Mucosa of rectum (tissue), 2 donors: ENCODE measurements around the gene MPC2.

Source experiments
- H3K27ac ChIP-seq, 2 donors: one replicate each; pipeline ENCODE4 v1.7.0; 2013; ENCODE audit warnings: inconsistent platforms in 2 of 2, low read depth in 2 of 2, low read length in 2 of 2
- H3K27me3 ChIP-seq, 2 donors: one replicate each; pipeline ENCODE4 v1.7.0; 2013; ENCODE audit warnings: low read length in 2 of 2; ENCODE audit not compliant: control insufficient read depth in 2 of 2, insufficient read depth in 2 of 2
- H3K36me3 ChIP-seq, 2 donors: one replicate each; pipeline ENCODE4 v1.7.0; 2013; ENCODE audit warnings: low read length in 2 of 2; ENCODE audit not compliant: control insufficient read depth in 2 of 2, insufficient read depth in 2 of 2
- H3K4me1 ChIP-seq, 2 donors: one replicate each; pipeline ENCODE4 v1.7.0; 2013; ENCODE audit warnings: low read length in 2 of 2, mild to moderate bottlenecking in 1 of 2; ENCODE audit not compliant: control insufficient read depth in 2 of 2, insufficient read depth in 2 of 2
- H3K4me3 ChIP-seq, 2 donors: one replicate each; pipeline ENCODE4 v1.7.0; 2013; ENCODE audit warnings: low read length in 2 of 2
- H3K9ac ChIP-seq, 2 donors: one replicate each; pipeline ENCODE4 v1.7.0; 2013; ENCODE audit warnings: low read length in 2 of 2, low read depth in 1 of 2, mild to moderate bottlenecking in 1 of 2
- H3K9me3 ChIP-seq, 2 donors: one replicate each; pipeline ENCODE4 v1.7.0; 2013; ENCODE audit warnings: low read length in 2 of 2; ENCODE audit not compliant: control insufficient read depth in 2 of 2
- donor health status: healthy.
- donor health status: Normal muscosa, but diverticular disease.

Gene MPC2

GRCh38 chr1:167936930-167937708 is at the start of gene MPC2:
TSS of gene MPC2 (minus strand) at chr1:167937072. CDS start at chr1:167935841, 1,231 bp downstream.
- Histone ChIP-seq H3K36me3 (peaks cover 0 to 2% of the 10 kb centered on the region in 2 donors), H3K4me3 (peak within 1 kb of the TSS; percentile 72 to 100), H3K27me3 (no peaks in the 10 kb centered on the region), H3K9me3 (no peaks in the 10 kb centered on the region), H3K27ac (peak within 1 kb of the TSS; percentile 99 to 100), H3K4me1 (peaks cover 7 to 17% of the 10 kb centered on the region in 2 donors), H3K9ac (peak within 1 kb of the TSS; percentile 90 to 100)

GRCh38 chr1:167984886-167985489 is 48.1 kb upstream of the MPC2 start:
- Histone ChIP-seq H3K9me3 (no peaks in the 10 kb centered on the region), H3K36me3 (peaks cover 5 to 7% of the 10 kb centered on the region in 2 donors), H3K4me1 (peaks cover 0 to 2% of the 10 kb centered on the region in 2 donors), H3K27ac (no peak overlapping the region), H3K4me3 (no peak overlapping the region), H3K9ac (no peak overlapping the region), H3K27me3 (no peaks in the 10 kb centered on the region)

GRCh38 chr1:167983797-167984420 is 47.0 kb upstream of the MPC2 start:
- Histone ChIP-seq H3K27me3 (no peaks in the 10 kb centered on the region), H3K4me1 (peaks cover 0 to 2% of the 10 kb centered on the region in 2 donors), H3K27ac (no peak overlapping the region), H3K9ac (no peak overlapping the region), H3K4me3 (no peak overlapping the region), H3K36me3 (peaks cover 5 to 7% of the 10 kb centered on the region in 2 donors), H3K9me3 (no peaks in the 10 kb centered on the region)

GRCh38 chr1:167981933-167982332 is 45.1 kb upstream of the MPC2 start:
- Histone ChIP-seq H3K9ac (no peak overlapping the region), H3K9me3 (no peaks in the 10 kb centered on the region), H3K4me3 (no peak overlapping the region), H3K27ac (no peak overlapping the region), H3K36me3 (peaks cover 5 to 7% of the 10 kb centered on the region in 2 donors), H3K4me1 (peaks cover 0 to 2% of the 10 kb centered on the region in 2 donors), H3K27me3 (no peaks in the 10 kb centered on the region)

GRCh38 chr1:167977245-167977644 is 40.4 kb upstream of the MPC2 start:
- Histone ChIP-seq H3K4me1 (no peaks in the 10 kb centered on the region), H3K4me3 (no peak overlapping the region), H3K27me3 (no peaks in the 10 kb centered on the region), H3K27ac (no peak overlapping the region), H3K9me3 (no peaks in the 10 kb centered on the region), H3K9ac (no peak overlapping the region), H3K36me3 (peaks cover 10 to 15% of the 10 kb centered on the region in 2 donors)

GRCh38 chr1:167974698-167975097 is 37.8 kb upstream of the MPC2 start:
- H3K27me3 ChIP-seq = no peaks in the 10 kb centered on the region
- H3K27ac ChIP-seq = no peak overlapping the region
- H3K4me1 ChIP-seq = no peaks in the 10 kb centered on the region
- H3K9ac ChIP-seq = no peak overlapping the region
- H3K36me3 ChIP-seq = peaks cover 11 to 14% of the 10 kb centered on the region in 2 donors
- H3K4me3 ChIP-seq = no peak overlapping the region
- no peaks in the 10 kb centered on the region for H3K9me3 ChIP-seq

GRCh38 chr1:167973832-167974231 is 37.0 kb upstream of the MPC2 start:
- H3K27me3 ChIP-seq = no peaks in the 10 kb centered on the region
- H3K4me3 ChIP-seq = no peak overlapping the region
- no peak overlapping the region for H3K27ac ChIP-seq
- no peaks in the 10 kb centered on the region for H3K9me3 ChIP-seq
- no peaks in the 10 kb centered on the region for H3K4me1 ChIP-seq
- no peak overlapping the region for H3K9ac ChIP-seq
- H3K36me3 ChIP-seq = peaks cover 11 to 14% of the 10 kb centered on the region in 2 donors

GRCh38 chr1:167968569-167968968 is 31.7 kb upstream of the MPC2 start:
- H3K9ac ChIP-seq = no peak overlapping the region
- no peaks in the 10 kb centered on the region for H3K9me3 ChIP-seq
- no peaks in the 10 kb centered on the region for H3K4me1 ChIP-seq
- peaks cover 9% of the 10 kb centered on the region in 2 donors for H3K36me3 ChIP-seq
- H3K27me3 ChIP-seq = no peaks in the 10 kb centered on the region
- H3K4me3 ChIP-seq = no peak overlapping the region
- no peak overlapping the region for H3K27ac ChIP-seq

- Histone ChIP-seq H3K9ac (no peak overlapping the region), H3K36me3 (peaks cover 4 to 9% of the 10 kb centered on the region in 2 donors), H3K4me3 (no peak overlapping the region), H3K9me3 (no peaks in the 10 kb centered on the region), H3K27ac (no peak overlapping the region), H3K27me3 (no peaks in the 10 kb centered on the region), H3K4me1 (no peaks in the 10 kb centered on the region)
Measured at GRCh38 chr1:167966050-167966449, 29.2 kb upstream of the MPC2 start.

GRCh38 chr1:167964646-167965045 is 27.8 kb upstream of the MPC2 start:
- Histone ChIP-seq H3K9ac (no peak overlapping the region), H3K27me3 (no peaks in the 10 kb centered on the region), H3K9me3 (no peaks in the 10 kb centered on the region), H3K36me3 (peaks cover 4 to 9% of the 10 kb centered on the region in 2 donors), H3K4me3 (no peak overlapping the region), H3K27ac (no peak overlapping the region), H3K4me1 (no peaks in the 10 kb centered on the region)
